ENCODE data around the gene NTRK2. TPM values are rescaled to one million over a fixed set of nuclear protein-coding genes. Genes with fewer than 3 reads are reported as not detected.

The NTRK2 gene
- total RNA-seq, 4 donors from 2014 or later, result 2.9 to 15.9 (median 8.4) TPM

DNA sequence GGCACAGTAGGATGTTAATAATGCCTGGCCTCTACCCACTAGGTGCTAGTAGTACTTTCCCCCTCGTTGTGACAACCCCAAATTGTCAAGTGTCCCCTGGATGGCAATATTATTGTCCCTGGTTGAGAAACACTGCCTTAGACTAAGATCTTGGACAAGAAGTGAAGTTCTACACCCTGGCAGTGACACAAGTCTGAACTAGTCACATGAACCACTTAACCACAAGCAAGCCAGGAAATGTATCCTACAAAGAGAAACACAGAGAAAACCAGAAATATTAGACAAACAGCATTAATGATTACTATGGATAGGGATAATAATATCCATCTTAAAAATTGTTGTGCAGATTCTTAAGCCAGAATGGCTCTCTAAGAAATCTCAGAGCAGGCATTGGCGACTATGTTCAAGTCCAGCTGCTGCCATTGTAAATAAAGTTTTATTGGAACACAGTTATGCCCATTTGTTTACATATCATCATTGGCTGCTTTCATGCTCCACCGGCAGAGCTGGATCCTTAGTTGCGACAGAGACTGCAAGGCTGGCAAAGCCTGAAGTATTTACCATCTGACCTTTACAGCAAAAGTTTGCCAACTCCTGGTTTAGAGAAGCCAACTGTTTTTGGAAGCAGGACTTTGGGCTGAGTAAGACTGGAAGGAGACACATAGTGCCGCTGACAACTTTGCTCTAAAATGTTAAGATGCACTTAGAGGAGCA lies 80.8 kb downstream of the NTRK2 start:
- Histone ChIP-seq H3K4me3 (no peak overlapping the region), H3K27ac (no peak overlapping the region), H3K4me1 (peaks cover 0 to 25% (median 8%) of the 10 kb centered on the region in 3 donors), H3K9me3 (no peaks in the 10 kb centered on the region), H3K36me3 (no peaks in the 10 kb centered on the region), H3K27me3 (peaks cover 0 to 10% (median 0%) of the 10 kb centered on the region in 4 donors)
- intact Hi-C loops (cut with DNase I), result no loop called here
- TF ChIP-seq POLR2A (IDR thresholded peaks at IDR 0.05), result no peak
- no peak for TF ChIP-seq CTCF (IDR thresholded peaks at IDR 0.05)
- WGBS, 2 donors, result 41 to 48% methylated on average over 5 of the region's 5 CpGs
- no peak for DNase-seq

DNA sequence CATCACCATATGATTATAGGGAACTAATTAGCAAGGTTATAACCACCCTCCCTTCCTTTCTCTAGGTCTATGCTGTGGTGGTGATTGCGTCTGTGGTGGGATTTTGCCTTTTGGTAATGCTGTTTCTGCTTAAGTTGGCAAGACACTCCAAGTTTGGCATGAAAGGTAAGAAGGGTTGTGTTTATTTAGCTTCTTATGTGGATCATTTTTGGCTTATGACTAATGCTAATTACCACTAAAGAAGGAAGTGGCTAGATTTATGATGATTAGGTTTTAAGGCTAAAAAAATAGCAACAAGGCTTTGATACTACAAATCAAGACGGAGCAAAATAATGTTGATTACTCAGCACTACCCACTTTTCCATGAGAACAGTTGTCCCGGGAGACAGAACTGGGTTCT lies 82.4 kb downstream of the NTRK2 start:
- H3K27ac ChIP-seq, result no peak overlapping the region
- DNase-seq, result no peak
- no peaks in the 10 kb centered on the region for H3K9me3 ChIP-seq
- H3K36me3 ChIP-seq, result no peaks in the 10 kb centered on the region
- H3K4me1 ChIP-seq, result peaks cover 0 to 25% (median 8%) of the 10 kb centered on the region in 3 donors
- intact Hi-C loops (cut with DNase I), result no loop called here
- H3K4me3 ChIP-seq, result no peak overlapping the region
- TF ChIP-seq POLR2A (IDR thresholded peaks at IDR 0.05), result no peak
- TF ChIP-seq CTCF (IDR thresholded peaks at IDR 0.05), result no peak
- 22 to 38% methylated on average over 3 of the region's 3 CpGs for WGBS, 2 donors
- H3K27me3 ChIP-seq, result peaks cover 0 to 10% (median 0%) of the 10 kb centered on the region in 4 donors

- no peaks in the 10 kb centered on the region for H3K9me3 ChIP-seq
- H3K4me3 ChIP-seq, result no peak overlapping the region
- H3K4me1 ChIP-seq, result peaks cover 0 to 31% (median 8%) of the 10 kb centered on the region in 3 donors
- no peaks in the 10 kb centered on the region for H3K36me3 ChIP-seq
- peaks cover 0 to 10% (median 0%) of the 10 kb centered on the region in 4 donors for H3K27me3 ChIP-seq
- H3K27ac ChIP-seq, result no peak overlapping the region
- WGBS, 2 donors, result 56 to 63% methylated on average over 3 of the region's 3 CpGs
- intact Hi-C loops (cut with DNase I), result no loop called here
- no peak for TF ChIP-seq POLR2A (IDR thresholded peaks at IDR 0.05)
- no peak for TF ChIP-seq CTCF (IDR thresholded peaks at IDR 0.05)
- DNase-seq, result no peak
Measured at GRCh38 chr9:84754461-84754860, 84.9 kb downstream of the NTRK2 start.

DNA sequence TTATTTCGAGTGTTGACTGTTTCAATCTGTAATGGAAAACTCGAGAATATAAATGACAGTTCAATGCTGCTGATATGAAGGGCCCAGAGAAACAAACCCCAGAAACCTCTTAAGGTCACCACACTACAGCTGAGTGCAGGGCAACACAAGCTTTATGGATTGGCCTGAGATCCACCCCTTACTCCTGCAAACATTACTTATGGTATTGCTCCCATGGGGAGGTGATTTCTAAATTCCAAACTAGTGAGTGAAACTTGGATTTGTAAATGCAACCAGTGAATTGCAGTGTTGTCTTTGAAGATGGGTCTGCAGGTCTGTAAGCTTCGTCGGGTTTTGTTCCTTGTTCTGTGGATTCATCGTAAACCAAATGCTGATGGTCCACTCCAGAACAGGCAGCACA lies 85.4 kb downstream of the NTRK2 start:
- WGBS, 2 donors, result 86% methylated on average over 4 to 5 of the region's 5 CpGs
- no peak for TF ChIP-seq CTCF (IDR thresholded peaks at IDR 0.05)
- no peak for TF ChIP-seq POLR2A (IDR thresholded peaks at IDR 0.05)
- H3K4me1 ChIP-seq, result peaks cover 0 to 30% (median 8%) of the 10 kb centered on the region in 3 donors

GRCh38 chr9:84755380-84755779 lies 85.9 kb downstream of the NTRK2 start:
- TF ChIP-seq POLR2A (IDR thresholded peaks at IDR 0.05) (no peak), CTCF (IDR thresholded peaks at IDR 0.05) (no peak)
- peaks cover 0 to 25% (median 7%) of the 10 kb centered on the region in 3 donors for H3K4me1 ChIP-seq
- no peak overlapping the region for H3K27ac ChIP-seq
- 70 to 85% methylated on average over 5 of the region's 5 CpGs for WGBS, 2 donors
- H3K27me3 ChIP-seq, result peaks cover 0 to 10% (median 0%) of the 10 kb centered on the region in 4 donors
- no peaks in the 10 kb centered on the region for H3K36me3 ChIP-seq
- H3K4me3 ChIP-seq, result no peak overlapping the region
- intact Hi-C loops (cut with DNase I), result no loop called here
- DNase-seq, result no peak
- no peaks in the 10 kb centered on the region for H3K9me3 ChIP-seq

More for the DNA sequence above, 85.4 kb downstream of the NTRK2 start:
- no peaks in the 10 kb centered on the region for H3K36me3 ChIP-seq
- peaks cover 0 to 10% (median 0%) of the 10 kb centered on the region in 4 donors for H3K27me3 ChIP-seq
- H3K27ac ChIP-seq, result no peak overlapping the region
- intact Hi-C loops (cut with DNase I), result no loop called here
- H3K4me3 ChIP-seq, result no peak overlapping the region
- no peaks in the 10 kb centered on the region for H3K9me3 ChIP-seq
- no peak for DNase-seq
